HG03432 (cell line): Measurements from ENCODE around the gene NAV2.

ENCODE experiments used
- ATAC-seq: cut with Tn5 transposase; IDR thresholded peaks from one replicate; pipeline ENCODE4 v1.9.1; 2021; ENCODE audit warnings: mild to moderate bottlenecking, moderate library complexity; ENCODE audit not compliant: unreplicated experiment

NAV2 gene

DNA sequence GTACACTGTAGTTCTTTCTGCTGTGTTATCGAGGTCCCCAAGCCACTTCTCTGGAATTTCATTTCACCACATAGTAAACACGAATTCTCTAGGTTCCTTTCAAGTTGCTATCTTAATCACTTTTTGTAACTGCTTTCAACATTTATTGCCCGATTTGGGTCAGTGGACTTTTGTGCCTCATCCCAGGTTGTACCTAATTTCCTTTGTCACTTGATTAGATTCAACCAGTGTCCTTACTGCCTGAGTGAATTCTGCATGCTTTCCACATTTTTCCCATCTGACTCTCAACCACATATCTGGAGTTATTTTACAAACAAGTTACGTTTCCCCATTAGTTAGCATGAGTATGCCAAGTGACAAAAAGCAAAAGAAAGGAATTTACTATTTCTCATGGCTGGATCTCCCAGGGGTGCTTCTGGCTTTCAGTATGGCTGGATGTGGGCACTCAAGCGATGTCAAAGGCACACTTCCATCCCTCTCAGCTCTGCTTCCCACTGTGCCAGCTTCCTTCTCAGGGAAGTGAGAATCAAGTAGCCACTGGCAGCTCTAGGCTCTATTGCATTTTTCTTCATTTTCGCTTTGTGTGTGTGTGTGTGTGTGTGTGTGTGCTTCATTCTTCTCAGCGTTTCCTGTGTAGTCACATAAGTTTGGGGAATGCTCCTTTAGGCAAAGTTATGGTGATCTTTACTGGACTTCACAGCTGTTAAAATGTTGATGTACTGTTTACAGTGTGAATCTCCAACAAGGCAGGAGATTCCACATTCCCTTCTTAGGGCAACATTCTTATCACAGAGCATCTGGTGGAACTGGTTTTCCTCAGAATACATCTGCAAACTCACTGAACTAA lies 318.7 kb downstream of the NAV2 start:
- ATAC-seq = no peak

DNA sequence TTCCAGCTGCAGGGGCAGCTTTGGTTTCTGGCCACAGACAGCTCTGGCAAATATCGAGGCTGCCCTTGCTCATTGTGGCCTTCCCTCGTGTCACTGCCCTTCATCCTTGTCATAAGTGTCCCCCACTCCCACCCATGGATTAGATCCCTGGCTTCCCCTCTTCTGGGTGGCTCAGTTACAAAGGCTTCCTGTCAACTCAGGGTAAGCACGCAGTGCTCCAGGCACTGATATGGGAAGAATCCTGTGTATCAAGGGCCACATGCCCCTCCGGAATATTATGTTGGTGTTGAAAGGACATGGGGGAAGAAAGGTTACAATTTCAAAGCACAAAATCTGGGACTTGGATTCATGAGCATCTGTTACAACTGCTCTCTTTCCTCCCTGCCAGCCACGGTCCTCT lies 319.5 kb downstream of the NAV2 start:
- no peak for ATAC-seq

DNA sequence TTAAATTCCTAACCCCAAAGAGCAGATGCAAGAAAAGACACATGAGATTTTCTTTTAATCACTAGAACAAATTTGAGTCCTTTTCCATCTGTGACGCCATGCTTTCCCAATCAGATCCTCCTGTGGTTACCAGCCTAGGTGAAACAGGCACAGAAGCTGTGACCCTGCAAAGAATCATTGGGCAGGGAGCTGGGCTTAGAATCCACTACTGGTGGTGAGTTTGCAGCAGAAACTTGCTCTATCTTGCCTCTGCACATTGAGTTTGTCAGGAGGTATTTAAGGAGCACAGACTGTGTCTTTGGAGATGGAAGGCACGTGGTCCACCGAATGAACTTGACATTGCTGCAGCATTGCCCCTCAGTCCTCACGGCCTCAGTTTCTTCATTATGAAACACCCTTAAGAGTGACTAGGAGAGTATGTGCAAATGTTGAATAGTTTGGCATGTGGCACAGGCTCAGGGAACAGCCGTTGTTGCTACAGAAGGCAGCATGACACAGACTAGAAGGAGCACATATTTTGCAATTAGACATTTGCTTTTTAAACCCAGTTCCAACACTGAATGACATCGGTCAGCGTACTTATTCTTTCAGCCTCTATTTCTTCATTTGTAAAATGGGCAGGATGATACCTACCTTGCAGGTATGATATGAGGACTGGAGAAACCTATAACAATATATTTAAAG lies 320.1 kb downstream of the NAV2 start:
- ATAC-seq = no peak

DNA sequence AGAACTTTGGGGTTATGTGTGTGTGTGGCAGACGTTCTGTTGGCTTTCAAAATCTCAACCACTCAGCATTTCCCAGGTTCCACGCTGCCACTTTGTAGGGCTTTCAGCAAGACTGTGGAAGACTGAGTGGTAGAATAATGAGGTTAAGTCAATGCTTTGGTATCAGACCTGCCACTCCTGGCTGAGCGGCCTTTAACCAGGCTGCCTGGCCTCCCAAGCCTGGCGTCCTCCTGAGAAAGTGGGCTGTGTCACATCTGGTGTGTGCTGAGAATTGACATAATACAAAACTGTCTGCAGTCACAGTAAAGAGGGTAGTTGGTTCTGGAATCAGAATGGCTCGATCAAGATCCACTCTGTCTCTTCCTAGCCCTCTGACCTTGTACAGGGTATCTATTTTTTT lies 321.2 kb downstream of the NAV2 start:
- no peak for ATAC-seq

DNA sequence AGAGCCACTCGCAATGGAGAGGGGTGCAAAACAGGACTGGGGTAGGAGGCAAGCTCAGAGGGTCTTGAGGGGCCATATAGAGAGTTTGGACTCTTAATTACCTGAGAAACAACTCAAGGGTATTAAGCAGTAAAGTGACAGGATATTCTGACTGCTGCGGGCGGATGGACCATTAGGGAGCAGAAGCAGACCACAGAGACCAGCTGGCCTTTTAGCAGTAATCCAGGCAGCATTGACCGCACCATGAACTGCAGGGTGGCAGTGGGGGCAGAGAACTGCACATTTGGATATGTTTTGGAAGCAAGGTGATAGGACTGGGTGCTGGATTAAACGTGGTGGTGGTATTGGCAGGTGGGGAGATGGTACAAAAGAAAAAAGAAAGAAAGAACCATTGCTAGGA lies 322.3 kb downstream of the NAV2 start:
- no peak for ATAC-seq

DNA sequence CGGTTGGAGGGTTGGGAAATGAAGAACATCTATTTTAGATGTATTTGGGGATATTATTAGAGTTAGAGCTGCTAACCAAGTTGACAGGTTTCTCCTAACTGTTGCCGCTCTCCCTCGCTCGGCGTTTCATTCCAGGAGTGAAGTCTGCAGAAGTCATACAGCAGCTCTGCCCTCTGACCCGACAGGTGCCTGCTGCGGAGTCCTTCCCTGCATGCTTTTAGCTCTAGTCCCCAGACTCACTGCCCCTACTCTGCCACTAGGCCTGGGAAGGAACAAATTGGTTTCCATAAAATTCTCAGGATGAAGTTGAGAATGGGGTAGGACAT lies 322.7 kb downstream of the NAV2 start:
- no peak for ATAC-seq

DNA sequence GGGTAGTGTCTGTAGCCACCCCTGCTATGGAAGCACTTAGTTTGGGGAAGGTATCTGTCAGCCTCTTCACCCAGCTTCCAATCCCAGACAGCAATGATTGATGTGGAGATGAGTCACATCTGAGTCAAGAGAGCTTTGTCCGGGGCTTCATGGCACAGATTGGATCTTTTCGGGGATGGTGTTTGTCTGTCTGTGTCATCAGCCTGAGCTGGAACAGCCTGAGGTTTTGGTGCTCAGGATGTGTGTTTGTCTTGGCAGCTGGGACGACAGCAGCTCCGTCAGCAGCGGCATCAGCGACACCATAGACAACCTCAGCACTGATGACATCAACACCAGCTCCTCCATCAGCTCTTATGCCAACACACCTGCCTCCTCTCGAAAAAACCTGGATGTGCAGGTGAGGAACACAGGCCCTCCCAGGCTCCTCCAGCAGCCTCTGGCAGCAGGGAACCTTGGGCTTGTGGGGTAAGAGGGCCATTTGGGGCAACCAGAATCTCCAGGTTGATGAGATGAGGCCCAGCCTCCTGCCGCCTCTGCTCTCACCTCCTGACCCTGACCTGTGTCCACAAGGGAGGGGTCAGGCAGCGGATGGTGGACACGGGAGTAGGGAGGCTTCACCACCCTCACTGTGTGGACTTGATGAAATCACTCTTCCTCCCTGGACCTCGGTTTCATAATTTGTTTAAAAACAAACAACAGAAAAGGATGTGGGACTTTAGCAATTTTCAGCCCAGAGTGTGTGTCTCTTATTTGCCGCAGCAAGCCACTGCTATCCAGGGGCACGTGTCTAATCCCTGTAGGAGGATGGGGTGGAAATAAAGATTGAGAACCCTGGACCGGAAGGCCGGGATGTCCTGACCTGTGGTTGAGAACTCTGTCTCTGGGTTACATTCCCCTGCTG lies 323.3 kb downstream of the NAV2 start:
- ATAC-seq = no peak

DNA sequence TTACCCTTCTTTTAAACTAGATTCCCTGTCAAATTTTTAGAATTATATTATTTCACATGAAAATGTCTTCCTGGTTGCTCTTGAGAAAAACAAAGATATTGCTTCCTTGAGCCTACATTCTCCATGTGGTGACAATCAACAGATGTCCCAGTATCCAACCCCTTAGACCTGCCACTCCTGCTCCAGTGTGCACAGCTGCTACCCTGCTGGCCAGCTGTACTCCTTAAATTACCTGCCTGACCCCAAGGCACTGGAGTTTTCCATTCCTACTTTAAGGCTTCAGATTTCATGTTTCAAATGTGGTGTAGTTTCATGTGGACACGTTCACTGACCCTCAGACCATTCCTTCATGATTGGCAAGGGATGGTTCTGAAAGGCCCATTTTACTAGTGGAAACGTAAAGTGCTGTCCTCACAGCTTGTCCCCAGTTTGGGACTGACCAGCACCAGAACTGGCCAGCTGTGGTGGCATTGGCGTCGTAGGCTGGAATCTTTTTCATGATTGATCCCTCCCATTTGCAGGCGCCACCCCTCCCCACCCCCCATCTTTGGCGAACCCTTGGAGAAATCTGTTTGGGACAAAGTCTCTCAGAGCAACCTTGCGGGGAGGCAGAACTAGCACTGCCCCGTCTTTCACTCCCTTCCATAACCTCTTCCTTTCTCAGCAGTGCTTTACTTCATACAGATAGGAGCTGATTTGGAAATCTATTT lies 324.1 kb downstream of the NAV2 start:
- ATAC-seq = no peak

DNA sequence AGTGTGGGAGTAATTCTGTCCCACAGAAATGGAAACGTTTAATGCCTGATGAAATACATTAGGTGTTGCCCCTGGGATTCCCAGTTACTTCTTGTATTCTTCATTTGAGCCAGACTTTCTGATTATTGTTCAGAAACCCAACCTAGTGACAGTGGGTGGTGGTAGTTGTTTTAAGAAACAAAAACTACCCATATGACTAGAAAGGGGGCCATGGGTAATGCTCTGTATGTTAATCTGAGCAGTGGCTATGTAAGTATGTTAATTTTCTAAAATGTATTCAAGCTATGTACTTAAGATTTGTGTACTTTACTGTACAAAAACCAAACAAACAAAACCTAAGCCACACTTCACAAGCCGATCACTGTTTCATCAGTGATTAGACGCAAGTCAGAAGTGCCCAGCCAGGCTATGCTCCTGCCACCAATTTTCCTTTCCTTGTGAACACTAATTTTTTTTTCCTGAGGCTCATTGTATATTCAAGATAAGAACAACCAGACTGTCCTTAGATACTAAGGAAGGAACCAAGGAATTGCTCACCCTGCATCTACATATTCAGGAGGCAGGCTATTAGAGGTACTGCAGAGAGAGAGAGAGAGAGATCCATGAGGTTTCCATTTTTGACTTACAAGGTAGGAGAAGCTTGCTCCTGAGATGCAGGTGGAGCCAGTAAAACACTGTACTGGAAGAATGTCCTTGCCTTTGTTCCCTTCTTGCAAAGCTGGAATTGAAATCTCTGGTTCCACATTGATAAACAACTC lies 324.9 kb downstream of the NAV2 start:
- peak; percentile 60 for ATAC-seq

DNA sequence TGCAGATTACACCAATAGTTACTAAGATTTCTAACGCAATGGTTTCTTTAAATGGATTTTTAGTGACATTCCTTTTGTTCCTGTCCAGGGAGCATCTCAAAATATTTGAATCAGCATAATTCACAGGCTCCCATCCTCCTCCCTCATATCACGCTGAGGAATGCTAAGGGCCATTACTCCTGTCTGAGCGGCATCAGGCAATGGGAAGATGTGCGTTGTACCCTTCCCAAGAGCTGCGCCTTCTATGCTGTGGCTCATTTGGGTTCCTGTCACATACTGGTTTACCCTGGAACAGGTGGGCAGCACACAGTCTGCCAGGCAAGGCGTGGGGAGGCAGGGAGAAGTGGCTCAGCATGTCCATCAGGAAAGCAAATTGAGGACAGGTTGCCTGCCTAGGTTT lies 325.8 kb downstream of the NAV2 start:
- ATAC-seq = no peak

DNA sequence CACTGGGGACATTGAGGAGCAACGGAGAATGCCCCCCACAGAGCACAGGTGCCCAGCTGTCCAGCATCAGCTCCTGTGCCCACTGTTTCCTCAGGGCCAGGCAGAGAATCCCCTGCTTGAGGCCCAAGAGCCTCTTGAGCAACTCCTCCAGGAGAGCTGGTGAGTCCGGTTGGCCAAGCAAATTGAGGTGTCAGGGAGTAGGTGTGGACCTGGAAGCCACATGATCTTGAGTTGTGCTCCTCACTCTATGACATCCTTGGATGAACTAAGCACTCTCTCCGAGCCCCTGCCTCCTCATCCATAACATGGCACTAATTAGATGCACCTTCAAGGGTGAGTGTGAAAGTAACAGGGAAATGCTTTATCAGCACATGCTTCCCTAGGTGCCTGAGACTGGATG lies 326.3 kb downstream of the NAV2 start:
- ATAC-seq = no peak

DNA sequence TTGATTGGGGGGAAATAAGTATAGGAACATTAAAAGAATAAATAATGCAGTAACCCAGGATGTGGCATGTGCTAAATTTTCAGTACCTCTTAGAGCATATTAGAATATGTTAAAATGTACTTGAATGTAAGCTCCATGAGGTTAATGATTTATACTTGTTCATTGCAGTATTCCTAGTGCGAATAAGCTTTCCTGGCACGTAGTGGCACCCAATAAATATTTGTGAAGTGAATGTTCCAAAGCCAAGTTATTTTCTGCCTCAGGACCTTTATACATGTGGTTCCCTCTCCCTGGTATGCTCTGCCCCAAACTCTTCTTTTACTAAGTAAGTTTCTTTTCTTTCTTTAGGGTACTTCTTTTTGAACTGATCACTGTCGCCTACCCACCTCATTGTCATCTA lies 328.9 kb downstream of the NAV2 start:
- ATAC-seq = no peak

DNA sequence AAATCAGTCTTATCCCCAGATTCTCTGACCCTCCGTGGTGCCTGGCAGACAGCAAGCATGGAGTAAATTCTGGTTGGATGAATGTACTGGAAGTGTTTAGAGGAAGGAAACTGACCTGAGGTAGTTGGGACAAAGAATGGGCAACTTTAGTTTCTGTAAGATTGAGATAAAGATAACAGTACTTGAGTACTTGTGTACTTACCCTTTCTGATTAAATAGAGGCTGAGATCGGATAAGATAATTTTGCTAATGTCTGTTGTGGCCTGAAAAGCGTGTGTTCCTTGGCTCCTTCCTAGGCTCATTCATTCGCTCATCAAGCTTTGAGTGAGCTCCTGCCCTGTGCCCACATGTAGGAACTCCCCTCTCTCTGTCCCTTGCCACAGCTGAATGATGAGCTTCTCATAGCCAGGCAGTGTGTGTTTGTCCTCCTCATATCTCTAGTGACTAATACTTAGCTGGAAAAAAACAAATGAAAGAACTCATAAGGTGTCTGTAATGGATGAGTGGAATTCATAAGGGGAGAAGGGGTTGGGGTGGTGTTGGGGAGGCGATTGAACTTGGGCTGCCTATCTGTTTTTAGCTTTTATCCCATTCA lies 329.5 kb downstream of the NAV2 start:
- ATAC-seq = no peak

DNA sequence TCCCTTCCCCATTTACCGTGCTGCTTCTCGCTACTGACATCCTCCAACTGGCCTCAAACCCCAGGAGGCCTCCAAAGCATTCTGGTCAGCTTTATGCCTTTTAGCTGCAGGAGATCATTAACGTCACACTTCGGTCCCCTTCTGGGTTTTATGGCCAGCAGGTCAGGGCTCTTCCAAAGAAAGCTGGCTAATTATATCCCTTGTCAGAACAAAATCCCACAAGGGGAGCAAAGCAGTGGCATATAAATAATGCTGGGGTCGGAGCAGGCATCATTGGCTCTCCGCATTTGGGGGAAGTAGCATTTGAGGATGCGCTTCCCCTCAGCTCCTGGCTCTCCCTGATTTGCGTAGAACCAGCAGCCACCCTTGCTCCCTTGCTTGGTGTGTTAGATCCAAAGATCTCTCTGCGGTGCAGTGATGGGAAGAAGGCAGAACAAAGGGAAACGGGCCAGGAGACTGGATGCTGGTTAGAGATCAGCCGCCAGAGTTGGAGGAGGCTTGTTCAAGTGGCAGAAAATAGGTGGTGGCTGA lies 330.2 kb downstream of the NAV2 start:
- no peak for ATAC-seq

DNA sequence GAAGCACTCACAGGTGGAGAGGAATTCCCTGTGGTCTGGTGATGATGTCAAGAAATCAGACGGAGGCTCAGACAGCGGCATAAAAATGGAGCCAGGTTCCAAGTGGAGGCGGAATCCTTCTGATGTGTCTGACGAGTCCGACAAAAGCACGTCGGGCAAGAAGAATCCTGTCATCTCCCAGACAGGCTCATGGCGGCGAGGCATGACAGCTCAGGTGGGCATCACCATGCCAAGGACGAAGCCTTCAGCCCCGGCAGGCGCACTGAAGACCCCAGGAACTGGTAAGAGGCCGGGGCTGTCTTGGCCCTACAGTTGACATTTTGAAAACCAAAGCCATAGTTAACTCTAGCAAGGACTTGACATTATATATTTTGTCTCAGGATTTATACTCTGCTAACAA lies 331.4 kb downstream of the NAV2 start:
- ATAC-seq = no peak

DNA sequence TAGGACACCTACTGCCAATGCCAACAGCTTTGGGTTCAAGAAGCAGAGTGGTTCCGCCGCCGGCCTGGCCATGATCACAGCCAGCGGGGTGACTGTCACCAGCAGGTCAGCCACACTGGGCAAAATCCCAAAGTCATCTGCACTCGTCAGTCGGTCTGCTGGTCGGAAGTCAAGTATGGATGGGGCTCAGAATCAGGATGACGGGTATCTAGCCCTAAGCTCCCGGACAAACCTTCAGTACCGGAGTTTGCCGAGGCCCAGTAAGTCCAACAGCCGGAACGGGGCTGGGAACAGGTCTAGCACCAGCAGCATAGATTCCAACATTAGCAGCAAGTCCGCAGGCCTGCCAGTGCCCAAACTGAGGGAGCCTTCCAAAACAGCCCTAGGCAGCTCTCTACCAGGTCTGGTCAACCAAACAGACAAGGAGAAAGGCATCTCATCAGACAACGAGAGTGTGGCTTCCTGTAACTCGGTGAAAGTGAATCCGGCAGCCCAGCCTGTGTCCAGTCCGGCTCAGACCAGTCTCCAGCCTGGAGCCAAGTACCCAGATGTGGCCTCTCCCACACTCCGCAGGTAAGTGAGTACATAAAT lies 332.6 kb downstream of the NAV2 start:
- no peak for ATAC-seq

DNA sequence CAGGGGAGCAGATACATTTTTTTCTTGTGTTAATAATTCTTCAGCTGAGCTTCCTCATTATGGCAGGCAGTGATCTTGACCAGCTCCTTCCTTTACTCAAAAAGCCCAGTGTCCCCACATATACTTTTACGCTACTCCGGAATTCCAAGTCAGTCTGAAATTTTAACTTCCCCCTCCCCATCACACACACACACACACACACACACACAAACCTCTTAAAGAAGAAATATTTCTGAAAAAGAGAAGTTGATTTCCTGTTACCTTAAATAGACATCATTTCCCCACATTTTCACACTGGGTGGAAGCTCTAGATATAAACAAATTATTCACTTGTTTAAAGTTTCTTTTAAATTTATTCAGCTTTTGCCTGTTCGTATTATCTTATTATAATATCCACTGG lies 333.8 kb downstream of the NAV2 start:
- no peak for ATAC-seq

DNA sequence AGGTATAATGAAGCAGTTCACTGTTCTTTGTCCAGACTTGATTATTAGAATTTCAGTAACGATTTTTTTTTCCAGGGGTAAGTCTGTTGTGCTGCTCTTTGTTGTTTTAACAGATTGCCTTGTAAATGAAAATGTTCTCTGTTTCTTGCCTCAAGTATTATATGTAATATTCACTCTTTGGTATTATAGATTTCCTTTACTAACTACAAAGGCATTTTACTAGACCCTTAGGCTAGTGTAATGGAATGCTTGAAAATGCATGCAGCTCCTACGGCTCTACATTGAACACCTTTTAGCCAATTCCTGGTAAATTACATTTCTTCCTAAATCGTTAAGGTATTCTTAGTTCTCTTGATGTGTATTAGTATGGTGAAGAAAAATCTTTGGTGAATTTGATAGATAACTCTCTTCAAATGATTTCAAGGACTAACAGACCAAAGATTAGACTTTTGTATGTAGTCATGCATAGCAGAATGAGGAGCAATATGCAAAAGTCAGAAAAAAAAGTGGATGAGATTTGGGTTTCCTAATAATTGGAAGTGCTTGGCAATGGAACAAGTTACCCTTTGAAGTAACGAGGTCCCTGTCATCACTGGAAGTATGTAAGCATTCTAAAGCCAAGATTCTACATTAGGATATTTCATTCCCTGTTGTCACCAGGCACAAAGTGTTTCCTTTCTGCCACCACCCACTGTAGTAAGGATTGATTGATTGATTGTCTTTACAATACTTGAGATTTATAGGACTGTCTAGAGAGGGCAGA lies 334.6 kb downstream of the NAV2 start:
- no peak for ATAC-seq

DNA sequence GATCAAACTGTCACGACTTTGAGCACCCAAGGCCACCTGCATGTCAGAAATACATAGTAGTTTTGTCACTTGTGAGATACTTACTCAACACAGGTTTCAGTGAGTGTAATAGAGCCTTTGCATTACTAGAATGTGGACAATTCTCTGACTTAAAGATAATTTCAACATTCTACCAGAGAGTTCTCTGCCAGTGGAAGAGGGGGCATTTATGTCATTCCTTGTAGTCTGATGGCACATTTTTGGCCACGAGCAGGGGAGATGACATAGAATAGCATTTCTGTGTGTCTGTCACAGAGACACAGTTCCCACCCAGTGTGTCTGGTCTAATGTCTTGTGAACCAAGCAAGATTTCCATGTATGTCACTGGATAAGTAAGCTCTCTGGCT lies 335.1 kb downstream of the NAV2 start:
- ATAC-seq = no peak
